ENCODE data around the gene TMCO4. TPM values are rescaled to one million over a fixed set of nuclear protein-coding genes. Genes with fewer than 3 reads are reported as not detected.

Gene TMCO4
- total RNA-seq, 4 donors from 2014 or later = 19.0 to 26.6 (median 20.7) TPM

DNA sequence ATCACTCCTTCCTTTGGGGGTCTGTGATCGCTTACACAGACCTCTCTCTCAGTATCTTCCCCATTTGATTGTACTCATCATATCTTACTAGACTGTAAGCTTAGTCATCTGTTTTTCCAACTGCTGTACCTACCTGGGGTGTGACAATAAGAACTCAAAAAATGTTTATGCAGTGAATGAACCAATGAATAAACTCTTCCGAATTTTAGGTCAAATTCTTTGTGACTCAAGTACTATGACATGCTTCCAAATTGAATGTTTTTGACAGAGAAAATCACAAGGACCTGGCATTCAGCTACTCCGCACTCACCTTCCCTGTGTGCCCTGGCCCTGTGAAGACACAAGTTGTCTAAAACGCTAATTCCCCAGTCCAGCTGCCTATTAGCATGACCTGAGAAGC lies 42.1 kb downstream of the TMCO4 start:
- ATAC-seq (ENCODE audit: low FRiP score) = no peak
- TF ChIP-seq CTCF (IDR thresholded peaks at IDR 0.05) = no peak
- DNase-seq (ENCODE audit: low spot score) = no peak

GRCh38 chr1:19756480-19756879 lies 43.2 kb downstream of the TMCO4 start:
- TF ChIP-seq CTCF (IDR thresholded peaks at IDR 0.05) = no peak
- no peak for DNase-seq (ENCODE audit: low spot score)
- no peak for ATAC-seq (ENCODE audit: low FRiP score)

DNA sequence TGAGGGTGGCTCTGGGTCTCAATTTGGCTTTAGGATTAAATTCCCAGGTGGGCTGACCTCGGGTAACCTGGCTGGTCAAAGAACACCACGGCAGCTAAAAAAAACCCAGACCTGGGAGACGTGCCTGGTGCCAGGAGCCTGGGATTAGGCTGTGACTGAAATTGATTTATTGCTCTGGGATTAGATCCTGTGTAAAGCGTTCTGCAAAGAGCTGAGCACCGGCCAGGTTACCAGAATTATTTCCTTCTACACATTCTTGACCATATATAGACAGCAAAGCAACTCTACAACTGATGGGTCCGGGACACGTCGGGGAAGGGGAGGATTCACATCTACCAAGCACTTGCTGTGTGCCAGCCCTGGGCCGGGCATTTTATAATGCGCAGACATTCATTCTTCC lies 45.2 kb downstream of the TMCO4 start:
- TF ChIP-seq CTCF (IDR thresholded peaks at IDR 0.05) = no peak
- DNase-seq (ENCODE audit: low spot score) (no peak), ATAC-seq (ENCODE audit: low FRiP score) (no peak)

DNA sequence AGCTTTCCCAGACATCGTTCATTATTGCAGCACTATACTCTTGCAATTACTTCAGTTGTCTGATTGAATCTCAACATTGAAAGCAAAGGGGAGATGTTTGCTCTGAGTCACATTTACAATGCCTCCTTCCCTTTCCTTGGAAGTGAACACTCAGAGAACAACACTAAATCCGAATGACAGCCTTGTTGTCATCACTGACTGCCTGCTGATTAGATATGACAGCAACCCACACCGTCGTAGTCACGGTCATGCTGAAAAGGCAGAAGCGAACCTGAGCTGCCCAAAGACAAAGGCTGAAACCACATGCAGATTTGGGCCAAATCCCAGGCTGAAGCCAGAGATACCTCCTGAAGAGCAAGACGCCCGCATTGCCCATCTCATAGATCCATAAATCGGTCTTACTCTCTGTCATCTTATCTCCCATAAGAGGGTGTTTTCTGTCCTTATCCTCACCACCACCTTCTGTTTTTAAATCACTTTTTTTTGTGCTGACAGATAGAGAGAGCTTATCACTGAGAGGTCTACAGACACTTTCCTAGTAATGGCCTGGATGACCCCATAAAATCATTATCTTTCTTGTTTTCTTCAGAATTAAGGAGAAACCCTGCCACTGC lies 47.5 kb downstream of the TMCO4 start:
- DNase-seq (ENCODE audit: low spot score) (no peak), ATAC-seq (ENCODE audit: low FRiP score) (no peak)
- no peak for TF ChIP-seq CTCF (IDR thresholded peaks at IDR 0.05)

GRCh38 chr1:19750882-19751276 lies 48.8 kb downstream of the TMCO4 start:
- ATAC-seq (ENCODE audit: low FRiP score) (no peak), DNase-seq (ENCODE audit: low spot score) (no peak)
- TF ChIP-seq CTCF (IDR thresholded peaks at IDR 0.05) = no peak

DNA sequence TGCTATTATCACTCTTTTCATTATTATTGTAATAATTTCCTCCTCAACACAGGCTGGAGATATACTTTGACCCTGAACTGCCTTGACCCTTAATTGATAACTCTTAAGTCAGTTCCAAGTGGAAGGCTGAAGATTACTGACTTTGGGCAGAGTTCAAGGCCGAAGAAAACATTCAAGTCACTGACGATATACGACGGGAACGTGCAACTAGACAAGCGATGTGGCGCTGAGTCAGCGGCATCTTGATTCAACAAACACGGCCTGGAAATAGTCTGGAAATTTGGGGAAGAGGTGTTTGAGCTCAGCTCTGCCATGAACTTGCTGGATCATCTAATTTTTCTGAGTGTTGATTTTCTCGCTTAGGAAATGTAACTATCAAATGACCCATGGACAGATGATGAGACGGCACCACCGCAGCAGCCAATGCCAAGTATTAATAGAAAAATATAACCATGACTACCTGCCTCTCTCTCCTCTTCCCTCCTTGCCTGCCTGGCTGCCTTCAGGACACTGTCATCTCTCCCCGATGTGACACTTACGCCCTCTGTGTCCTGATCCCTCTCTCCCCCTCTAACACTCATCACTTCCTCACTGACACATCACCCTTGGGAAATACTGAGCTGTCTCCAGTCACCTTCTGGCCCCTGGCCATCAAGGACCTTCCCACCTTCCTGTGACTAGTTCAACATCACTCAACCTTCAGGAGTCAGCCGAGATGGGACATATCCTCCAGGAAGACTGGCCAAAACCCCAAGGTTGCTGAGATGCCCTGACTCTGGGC lies 49.4 kb downstream of the TMCO4 start:
- DNase-seq (ENCODE audit: low spot score) = no peak
- no peak for TF ChIP-seq CTCF (IDR thresholded peaks at IDR 0.05)
- no peak for ATAC-seq (ENCODE audit: low FRiP score)

DNA sequence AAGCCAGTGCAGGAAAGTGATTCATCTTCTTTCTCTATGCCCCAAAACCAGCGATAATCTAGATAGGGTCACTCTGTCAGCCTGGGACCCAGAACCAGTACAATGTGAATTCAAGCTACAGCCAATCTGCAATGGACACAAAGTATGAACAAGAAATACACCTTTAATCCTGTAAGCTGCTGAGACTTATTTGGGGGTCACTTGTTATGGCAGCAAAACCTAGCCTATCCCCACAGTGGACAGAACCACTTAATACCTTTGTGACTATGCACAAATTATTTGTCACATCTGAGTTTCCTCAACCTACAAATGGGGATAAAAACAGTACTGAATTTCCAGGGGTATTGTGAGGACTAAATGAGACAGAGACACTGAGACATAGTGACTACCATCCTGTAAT lies 50.0 kb downstream of the TMCO4 start:
- no peak for ATAC-seq (ENCODE audit: low FRiP score)
- TF ChIP-seq CTCF (IDR thresholded peaks at IDR 0.05) = no peak
- no peak for DNase-seq (ENCODE audit: low spot score)
